Sigmoid colon (tissue), 4 donors: ENCODE measurements around the gene CTRB1.

ENCODE experiments used
- EP300 ChIP-seq, 4 donors: sonication (generic); formaldehyde crosslinking; IDR thresholded peaks; one replicate each; pipeline ENCODE4 v1.6.1; 2017; ENCODE audit warnings: antibody characterized with exemption in 4 of 4
- TF ChIP-seq, protein P1 (sequence below), 4 experiments: fragments of 450-650 bp in 3 of 4; fragments of 200-600 bp in 1 of 4; IDR thresholded peaks; one replicate each; pipeline ENCODE4 v1.5.1; 2016 to 2019; ENCODE audit warnings: antibody characterized with exemption in 4 of 4, mild to moderate bottlenecking in 3 of 4, moderate library complexity in 2 of 4

DNA sequence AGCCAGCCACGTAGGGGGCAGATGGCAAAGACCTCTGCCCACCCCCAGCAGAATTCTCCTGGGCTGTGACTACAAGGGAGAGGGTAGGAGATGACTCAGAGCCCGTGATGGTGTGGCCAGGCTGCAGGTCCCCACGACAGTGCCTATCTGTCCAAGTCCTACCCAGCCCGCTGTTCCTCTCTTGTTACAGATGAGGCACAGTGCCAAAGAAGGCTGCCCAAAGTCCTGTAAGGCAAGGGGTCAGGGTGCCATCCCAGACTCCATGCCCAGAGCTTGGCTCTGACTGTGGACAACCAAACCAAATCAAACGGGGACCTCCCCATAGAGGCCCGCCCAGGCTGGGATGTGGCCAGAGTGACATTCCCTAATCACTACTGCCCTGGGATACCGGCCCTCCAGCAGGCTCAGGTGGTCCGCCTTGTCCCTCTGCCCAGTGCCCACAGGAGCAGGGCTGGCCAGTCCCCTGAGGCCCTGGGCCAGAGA lies 45.2 kb downstream of the CTRB1 start:
- no peak for TF ChIP-seq EP300 (IDR thresholded peaks at IDR 0.05)
- TF ChIP-seq, protein P1, sequence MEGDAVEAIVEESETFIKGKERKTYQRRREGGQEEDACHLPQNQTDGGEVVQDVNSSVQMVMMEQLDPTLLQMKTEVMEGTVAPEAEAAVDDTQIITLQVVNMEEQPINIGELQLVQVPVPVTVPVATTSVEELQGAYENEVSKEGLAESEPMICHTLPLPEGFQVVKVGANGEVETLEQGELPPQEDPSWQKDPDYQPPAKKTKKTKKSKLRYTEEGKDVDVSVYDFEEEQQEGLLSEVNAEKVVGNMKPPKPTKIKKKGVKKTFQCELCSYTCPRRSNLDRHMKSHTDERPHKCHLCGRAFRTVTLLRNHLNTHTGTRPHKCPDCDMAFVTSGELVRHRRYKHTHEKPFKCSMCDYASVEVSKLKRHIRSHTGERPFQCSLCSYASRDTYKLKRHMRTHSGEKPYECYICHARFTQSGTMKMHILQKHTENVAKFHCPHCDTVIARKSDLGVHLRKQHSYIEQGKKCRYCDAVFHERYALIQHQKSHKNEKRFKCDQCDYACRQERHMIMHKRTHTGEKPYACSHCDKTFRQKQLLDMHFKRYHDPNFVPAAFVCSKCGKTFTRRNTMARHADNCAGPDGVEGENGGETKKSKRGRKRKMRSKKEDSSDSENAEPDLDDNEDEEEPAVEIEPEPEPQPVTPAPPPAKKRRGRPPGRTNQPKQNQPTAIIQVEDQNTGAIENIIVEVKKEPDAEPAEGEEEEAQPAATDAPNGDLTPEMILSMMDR (IDR thresholded peaks at IDR 0.05): no peak
